GM18951 (cell line): ENCODE measurements around the gene OR4L1.
"Not testable (repeated sequence)": the region's sequence is repeated elsewhere in the genome, so short reads cannot be mapped to it uniquely, and the experiment has no call there.

Experiments used
- POLR2A ChIP-seq: IDR thresholded peaks from 4 replicates; pipeline ENCODE4 v1.6.1; 2011; ENCODE audit warnings: mild to moderate bottlenecking; ENCODE audit not compliant: insufficient read length, insufficient read depth; ENCODE audit errors: extremely low read depth
- in situ Hi-C: fragments of 300-500 bp; cut with MboI; formaldehyde crosslinking; loops from one replicate; pipeline ENCODE4 v1.12.0; 2022; ENCODE audit warnings: low sequenced_read_pairs, mixed read lengths, inconsistent platforms; ENCODE audit not compliant: unreplicated experiment

OR4L1 gene

GRCh38 chr14:20059745-20060144, at the start of gene OR4L1:
TSS of gene OR4L1 (plus strand) at chr14:20060045. CDS start at chr14:20060045, 0 bp downstream.
- TF ChIP-seq POLR2A = no peak

GRCh38 chr14:20019257-20019865, 40.5 kb upstream of the OR4L1 start, which contains the start of gene OR4K14:
TSS of gene OR4K14 (minus strand) at chr14:20019307. CDS start at chr14:20015193, 4,114 bp downstream.
- no peak for TF ChIP-seq POLR2A
- in situ Hi-C loops = no loop called here

More at GRCh38 chr14:20059745-20060144, at the start of gene OR4L1:
- in situ Hi-C loops = no loop called here

- no peak for TF ChIP-seq POLR2A
- in situ Hi-C loops = no loop called here
These were observed 28.8 kb upstream of the OR4L1 start for GRCh38 chr14:20031058-20031457.

GRCh38 chr14:20035449-20035848, 24.4 kb upstream of the OR4L1 start:
- in situ Hi-C loops = no loop called here
- TF ChIP-seq POLR2A = no peak

- TF ChIP-seq POLR2A = no peak
- in situ Hi-C loops = no loop called here
These were observed 23.9 kb upstream of the OR4L1 start, which contains the start of gene OR4K13 for GRCh38 chr14:20035938-20036337. TSS of gene OR4K13 (minus strand) at chr14:20036038. CDS start at chr14:20034758, 1,280 bp downstream.

- no peak for TF ChIP-seq POLR2A
- in situ Hi-C loops = no loop called here
These were observed 15.6 kb upstream of the OR4L1 start for GRCh38 chr14:20044243-20044642.

GRCh38 chr14:20048202-20048601, 11.6 kb upstream of the OR4L1 start:
- in situ Hi-C loops = no loop called here
- TF ChIP-seq POLR2A = no peak

- in situ Hi-C loops = no loop called here
- no peak for TF ChIP-seq POLR2A
These were observed 32.2 kb downstream of the OR4L1 start for GRCh38 chr14:20092050-20092449.

- TF ChIP-seq POLR2A = no peak
- in situ Hi-C loops = no loop called here
These were observed 33.6 kb downstream of the OR4L1 start for GRCh38 chr14:20093442-20093841.

- in situ Hi-C loops = not testable (repeated sequence)
These were observed 39.3 kb downstream of the OR4L1 start for GRCh38 chr14:20098926-20099770.

- TF ChIP-seq POLR2A = no peak
- in situ Hi-C loops = no loop called here
These were observed 50.6 kb downstream of the OR4L1 start, which contains the start of gene OR4K17 for GRCh38 chr14:20110438-20110837. TSS of gene OR4K17 (plus strand) at chr14:20110739. CDS start at chr14:20117500, 6,761 bp downstream.
